Measurements from ENCODE around the gene PDE2A. TPM values are rescaled to one million over a fixed set of nuclear protein-coding genes. Genes with fewer than 3 reads are reported as not detected.

PDE2A gene
- total and polyA plus RNA-seq, 8 donors = 8.4 to 13.8 (median 11.2) TPM

- peaks cover 8 to 17% of the 10 kb centered on the region in 2 donors for H3K4me1 ChIP-seq
- no peak for ATAC-seq
- H3K9me3 ChIP-seq = no peaks in the 10 kb centered on the region
- no peak for TF ChIP-seq CTCF (IDR thresholded peaks at IDR 0.05)
- intact Hi-C loops (cut with DNase I) = no loop called here
- peaks cover 0 to 80% of the 10 kb centered on the region in 2 donors for H3K36me3 ChIP-seq
- no peaks in the 10 kb centered on the region for H3K27me3 ChIP-seq
- H3K4me3 ChIP-seq = no peak overlapping the region
- DNase-seq = peak in 2 of 4 donors; percentile 66 to 81
- H3K27ac ChIP-seq = peak overlapping the region; percentile 51 to 69
These were observed 11.6 kb upstream of the PDE2A start for GRCh38 chr11:72685560-72686480.

- Histone ChIP-seq H3K36me3 (peaks cover 0 to 65% of the 10 kb centered on the region in 2 donors), H3K27me3 (peaks cover 0 to 12% of the 10 kb centered on the region in 2 donors), H3K9me3 (no peaks in the 10 kb centered on the region), H3K4me3 (no peak overlapping the region), H3K27ac (peak overlapping the region in 1 of 2 donors; percentile 51), H3K4me1 (peaks cover 8 to 17% of the 10 kb centered on the region in 2 donors)
- intact Hi-C loops (cut with DNase I) = no loop called here
- DNase-seq (peak in 1 of 4 donors; percentile 44), ATAC-seq (peak; percentile 40)
- TF ChIP-seq CTCF (IDR thresholded peaks at IDR 0.05) = peak; percentile 23 to 47
These were observed 10.2 kb upstream of the PDE2A start for GRCh38 chr11:72684236-72684912.

- H3K4me3 ChIP-seq = no peak overlapping the region
- H3K27me3 ChIP-seq = peaks cover 0 to 18% of the 10 kb centered on the region in 2 donors
- intact Hi-C loops (cut with DNase I) = no loop called here
- H3K4me1 ChIP-seq = peaks cover 8 to 17% of the 10 kb centered on the region in 2 donors
- DNase-seq (peak in 2 of 4 donors; percentile 55 to 89), ATAC-seq (peak; percentile 53)
- no peak overlapping the region for H3K27ac ChIP-seq
- peak; percentile 84 to 92 for TF ChIP-seq CTCF (IDR thresholded peaks at IDR 0.05)
- peaks cover 0 to 60% of the 10 kb centered on the region in 2 donors for H3K36me3 ChIP-seq
- H3K9me3 ChIP-seq = no peaks in the 10 kb centered on the region
These were observed 9.6 kb upstream of the PDE2A start for GRCh38 chr11:72683782-72684200.

- no peaks in the 10 kb centered on the region for H3K9me3 ChIP-seq
- H3K36me3 ChIP-seq = peaks cover 0 to 50% of the 10 kb centered on the region in 2 donors
- H3K27me3 ChIP-seq = peaks cover 0 to 27% of the 10 kb centered on the region in 2 donors
- H3K27ac ChIP-seq = no peak overlapping the region
- intact Hi-C loops (cut with DNase I) = no loop called here
- TF ChIP-seq CTCF (IDR thresholded peaks at IDR 0.05) = no peak
- no peak overlapping the region for H3K4me3 ChIP-seq
- H3K4me1 ChIP-seq = peaks cover 8 to 17% of the 10 kb centered on the region in 2 donors
- no peak for ATAC-seq
- DNase-seq = no peak
These were observed 8.6 kb upstream of the PDE2A start for GRCh38 chr11:72682858-72683243.

Data from left lung (tissue), 10 donors.